Ovary (tissue), 9 donors: ENCODE data around the gene EEF2KMT. TPM values are rescaled to one million over a fixed set of nuclear protein-coding genes. Genes with fewer than 3 reads are reported as not detected.
"Not testable (repeated sequence)": the region's sequence is repeated elsewhere in the genome, so short reads cannot be mapped to it uniquely, and the experiment has no call there.

Experiments
- DNase-seq, 5 donors: peaks; one replicate each; pipeline ENCODE4 v3.0.0-alpha.2; 2019 to 2020
- H3K27ac ChIP-seq, 2 donors: fragments of 200-600 bp; one replicate each; pipeline versions ENCODE4 v1.5.1 to v1.8.0; 2019 to 2022
- H3K27me3 ChIP-seq: fragments of 200-600 bp; one replicate; pipeline ENCODE4 v1.8.0; 2022
- H3K36me3 ChIP-seq: fragments of 200-600 bp; sonication (generic); one replicate; pipeline ENCODE4 v1.5.1; 2019
- H3K4me1 ChIP-seq: one replicate; pipeline ENCODE4 v1.8.1; 2013; ENCODE audit warnings: mild to moderate bottlenecking, moderate library complexity; ENCODE audit not compliant: insufficient read depth
- H3K4me3 ChIP-seq: fragments of 200-600 bp; sonication (generic); one replicate; pipeline ENCODE4 v1.5.1; 2017
- H3K9me3 ChIP-seq, 2 donors: fragments of 200-600 bp in 1 of 2; sonication (generic) in 1 of 2; one replicate each; pipeline versions ENCODE4 v1.5.1 to v1.8.1; 2013 to 2019; ENCODE audit warnings: mild to moderate bottlenecking in 1 of 2, moderate library complexity in 1 of 2
- EP300 ChIP-seq: sonication (generic); formaldehyde crosslinking; IDR thresholded peaks from one replicate; pipeline ENCODE4 v1.6.1; 2017; ENCODE audit warnings: antibody characterized with exemption
- POLR2A ChIP-seq: fragments of 450-650 bp; IDR thresholded peaks from one replicate; pipeline ENCODE4 v1.6.1; 2017; ENCODE audit warnings: antibody characterized with exemption, mild to moderate bottlenecking, moderate library complexity
- WGBS, 3 donors: extraction: QIAGEN DNeasy Blood & Tissue Kit in 1 of 3; methylation state at CpG; one replicate each; pipeline versions ENCODE4 v1.1.5 to v1.1.7; 2013 to 2017; 5-methylcytosine and 5-hydroxymethylcytosine counted together
- intact Hi-C, 4 donors: fragments of 100-400 bp; cut with DNase I; formaldehyde crosslinking; loops; one replicate each; pipeline versions ENCODE4 v1.11.0 to v1.15.1; 2022 to 2023
- polyA plus RNA-seq, 2 donors: library from polyadenylated mRNA; stranded (reverse); fragments of 200-250 nt in 1 of 2; fragments of 350-450 nt in 1 of 2; fragmentation: Illumina TruSeq in 1 of 2; extraction: RNeasy Lipid Tissue Mini Kit (QIAGEN cat#74804) in 1 of 2; gene quantifications; one replicate each; pipeline ENCODE4 v1.2.3, GENCODE V29; 2013 to 2014
- total RNA-seq, 7 donors: library from RNA; depleted of rRNA in 2 of 7; stranded (reverse); fragments of >200 nt in 2 of 7; fragmentation: NEBNext Ultra II Directional in 3 of 7; extraction: Animal tissue kit (Norgen Biotek cat#: 25700) in 3 of 7; gene quantifications; one replicate each; pipeline versions ENCODE4 v1.1.0 to v1.2.4, GENCODE V29; 2016 to 2023
- TF ChIP-seq, protein P1 (sequence below), 3 donors: fragments of 450-650 bp in 2 of 3; fragments of 200-600 bp in 1 of 3; IDR thresholded peaks; one replicate each; pipeline versions ENCODE4 v1.5.1 to v1.8.0; 2016 to 2022; ENCODE audit warnings: antibody characterized with exemption in 3 of 3, mild to moderate bottlenecking in 1 of 3
- donor health status: DM: no; HTN: no; CAD: no; lungs with moderate emphysema.
- donor health status: DM: no; HTN: no; CAD: no.
- donor health status: Bipolar disorder and iron deficiency.
- donor health status: DM: yes; HTN: yes; CAD: no.
- donor health status: DM: no; HTN: no; CAD: no.
- donor health status: DM: yes; HTN: yes; CAD: no.

The EEF2KMT gene
- total and polyA plus RNA-seq, 9 donors, result 2.1 to 18.6 (median 9.3) TPM

DNA sequence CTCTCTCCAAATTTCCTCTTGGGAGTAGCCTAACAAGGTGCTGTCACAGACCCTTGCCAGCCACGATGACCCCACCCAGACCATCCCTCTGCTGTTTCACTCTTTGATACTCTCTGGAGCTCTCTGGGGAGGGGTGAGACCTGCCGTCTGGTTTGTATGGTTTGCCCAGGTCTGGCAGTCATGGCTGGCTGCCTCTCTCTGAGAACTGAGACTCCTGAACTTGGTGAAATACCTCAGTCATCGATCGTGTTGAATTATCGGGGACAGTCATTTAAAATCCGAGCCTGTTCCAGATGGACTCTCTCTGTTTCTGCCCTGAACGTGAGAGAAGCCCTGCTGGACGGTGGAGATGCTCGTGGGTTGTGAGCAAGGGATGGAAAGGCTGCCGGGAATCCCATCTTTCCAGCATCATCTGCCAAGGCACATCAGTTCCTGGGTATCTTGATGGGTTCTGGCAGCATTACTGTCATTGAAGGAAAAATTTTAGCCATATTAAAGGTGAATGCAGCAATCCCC lies 19.2 kb upstream of the EEF2KMT start:
- H3K4me1 ChIP-seq, H3K27me3 ChIP-seq, H3K9me3 ChIP-seq, DNase-seq, intact Hi-C loops, H3K4me3 ChIP-seq, H3K36me3 ChIP-seq: not testable (repeated sequence)
- peak overlapping the region in 1 of 2 donors; percentile 10 for H3K27ac ChIP-seq
- 23 to 43% (median 33%) methylated on average over 9 to 10 of the region's 10 CpGs for WGBS, 3 donors

DNA sequence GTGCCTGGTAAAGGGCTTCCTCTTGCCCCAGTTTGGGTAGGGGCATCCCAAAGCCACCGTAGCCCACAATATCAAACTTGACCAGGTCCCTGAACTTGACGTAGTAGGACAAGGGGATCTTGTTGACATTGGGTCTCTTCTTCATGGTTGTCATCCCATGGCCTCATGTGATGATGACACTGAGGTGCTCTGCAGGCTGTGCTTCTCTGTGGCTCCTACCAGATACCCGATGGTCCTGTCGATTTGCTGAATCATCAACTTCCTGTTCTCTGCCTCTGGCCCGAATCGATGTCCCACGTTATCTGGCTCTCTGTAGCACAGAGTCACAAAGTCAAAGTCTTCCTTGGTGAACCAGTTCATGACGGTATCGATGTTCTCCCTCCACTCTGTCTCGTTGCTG lies 13.3 kb upstream of the EEF2KMT start:
- H3K4me3 ChIP-seq, H3K9me3 ChIP-seq, H3K27ac ChIP-seq, H3K27me3 ChIP-seq, H3K36me3 ChIP-seq, H3K4me1 ChIP-seq, intact Hi-C loops, DNase-seq: not testable (repeated sequence)
- WGBS, 3 donors, result 83 to 91% (median 88%) methylated on average over 10 of the region's 10 CpGs

- TF ChIP-seq EP300 (no peak), POLR2A (no peak)
- TF ChIP-seq, protein P1, sequence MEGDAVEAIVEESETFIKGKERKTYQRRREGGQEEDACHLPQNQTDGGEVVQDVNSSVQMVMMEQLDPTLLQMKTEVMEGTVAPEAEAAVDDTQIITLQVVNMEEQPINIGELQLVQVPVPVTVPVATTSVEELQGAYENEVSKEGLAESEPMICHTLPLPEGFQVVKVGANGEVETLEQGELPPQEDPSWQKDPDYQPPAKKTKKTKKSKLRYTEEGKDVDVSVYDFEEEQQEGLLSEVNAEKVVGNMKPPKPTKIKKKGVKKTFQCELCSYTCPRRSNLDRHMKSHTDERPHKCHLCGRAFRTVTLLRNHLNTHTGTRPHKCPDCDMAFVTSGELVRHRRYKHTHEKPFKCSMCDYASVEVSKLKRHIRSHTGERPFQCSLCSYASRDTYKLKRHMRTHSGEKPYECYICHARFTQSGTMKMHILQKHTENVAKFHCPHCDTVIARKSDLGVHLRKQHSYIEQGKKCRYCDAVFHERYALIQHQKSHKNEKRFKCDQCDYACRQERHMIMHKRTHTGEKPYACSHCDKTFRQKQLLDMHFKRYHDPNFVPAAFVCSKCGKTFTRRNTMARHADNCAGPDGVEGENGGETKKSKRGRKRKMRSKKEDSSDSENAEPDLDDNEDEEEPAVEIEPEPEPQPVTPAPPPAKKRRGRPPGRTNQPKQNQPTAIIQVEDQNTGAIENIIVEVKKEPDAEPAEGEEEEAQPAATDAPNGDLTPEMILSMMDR (IDR thresholded peaks at IDR 0.05), result no peak
- Histone ChIP-seq H3K27ac (no peak overlapping the region), H3K27me3 (no peaks in the 10 kb centered on the region), H3K9me3 (no peaks in the 10 kb centered on the region), H3K4me3 (no peak overlapping the region), H3K4me1 (no peaks in the 10 kb centered on the region), H3K36me3 (no peaks in the 10 kb centered on the region)
- no peak for DNase-seq
- intact Hi-C loops, result no loop called here
- WGBS, 3 donors, result 90 to 94% (median 93%) methylated on average over 11 to 27 of the region's 27 CpGs
These were observed 11.0 kb upstream of the EEF2KMT start for GRCh38 chr16:5108505-5109158.

DNA sequence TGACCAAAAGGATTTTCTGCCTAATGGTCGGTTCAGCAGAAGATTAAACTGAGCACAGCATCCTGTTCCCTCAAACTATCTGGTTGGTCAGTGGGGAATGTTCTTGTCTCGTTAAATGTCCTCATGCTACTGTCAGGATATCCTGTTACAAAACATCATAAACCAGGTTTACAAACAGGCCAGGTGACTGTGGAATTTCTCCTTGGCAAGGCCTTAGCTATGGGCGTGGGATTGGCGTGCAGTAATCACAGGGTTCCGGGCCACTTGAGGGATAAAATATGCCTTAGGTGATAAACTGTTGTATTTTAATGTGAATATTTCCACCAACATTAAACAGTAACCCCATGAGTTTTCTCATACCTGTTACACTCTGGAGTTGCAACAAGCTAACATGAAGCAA lies 7.4 kb upstream of the EEF2KMT start:
- intact Hi-C loops, H3K9me3 ChIP-seq, H3K4me1 ChIP-seq, H3K36me3 ChIP-seq, H3K4me3 ChIP-seq, DNase-seq, H3K27me3 ChIP-seq, H3K27ac ChIP-seq: not testable (repeated sequence)
- WGBS, 3 donors, result 53 to 62% (median 55%) methylated on average over 4 to 5 of the region's 5 CpGs

DNA sequence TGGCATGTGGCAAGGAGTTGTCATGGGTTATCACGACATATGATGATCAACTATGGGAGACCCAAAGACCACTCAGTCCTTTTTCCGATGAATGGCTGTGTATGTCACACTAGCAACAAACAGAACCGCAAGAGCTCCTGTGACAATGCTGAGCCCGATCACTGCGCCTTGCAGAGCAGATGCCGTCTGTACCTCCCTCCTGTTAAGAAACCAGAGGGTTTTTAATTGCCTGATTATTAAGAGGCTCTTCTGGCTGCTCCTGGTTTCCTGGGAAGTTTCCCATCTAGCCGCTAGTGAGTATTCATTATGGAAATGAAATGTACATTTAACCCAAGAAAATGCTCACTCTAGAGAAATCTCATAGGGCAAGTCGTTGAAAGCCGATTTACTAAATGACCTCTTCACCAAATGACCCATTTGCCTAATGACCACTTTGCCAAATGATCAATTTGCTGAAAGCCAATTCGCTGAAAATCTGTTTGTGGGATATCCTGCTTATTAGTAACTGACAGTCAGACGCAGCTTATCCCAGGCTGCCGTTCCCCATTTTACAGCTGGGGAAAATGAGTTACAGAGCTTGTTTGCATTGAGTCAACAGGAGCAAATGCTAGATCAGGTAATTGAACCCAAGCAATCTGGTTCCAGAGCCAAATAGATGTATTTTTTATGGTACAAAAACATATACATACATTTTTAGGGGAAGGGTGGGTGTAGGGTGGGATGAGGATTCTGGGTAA lies 5.9 kb upstream of the EEF2KMT start:
- H3K9me3 ChIP-seq, H3K4me3 ChIP-seq, H3K27me3 ChIP-seq, H3K36me3 ChIP-seq, H3K27ac ChIP-seq, H3K4me1 ChIP-seq, intact Hi-C loops, DNase-seq: not testable (repeated sequence)
- 86 to 88% (median 86%) methylated on average over 12 of the region's 12 CpGs for WGBS, 3 donors

DNA sequence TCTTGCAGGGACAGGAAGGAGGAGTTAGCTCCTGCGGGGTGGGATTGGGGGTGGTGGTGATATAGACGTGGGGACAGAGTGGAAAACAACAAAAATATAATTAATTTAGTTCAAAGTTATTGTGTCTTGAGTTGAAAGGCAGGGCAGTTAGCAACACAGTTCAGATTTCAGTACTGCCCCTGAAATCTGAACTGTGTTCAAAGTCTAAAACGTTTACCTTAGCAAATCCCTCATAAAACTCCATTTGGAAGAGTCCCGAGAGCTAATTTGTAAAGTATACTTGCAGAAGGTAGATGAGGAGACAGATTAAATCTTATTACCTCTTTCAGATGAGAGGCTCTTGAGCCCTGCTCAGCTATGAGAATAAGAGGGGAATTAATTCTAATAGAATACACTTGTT lies 1.6 kb upstream of the EEF2KMT start:
- H3K4me3 ChIP-seq, H3K27me3 ChIP-seq, intact Hi-C loops, H3K4me1 ChIP-seq, DNase-seq, H3K9me3 ChIP-seq, H3K36me3 ChIP-seq: not testable (repeated sequence)
- 7 to 10% (median 9%) methylated on average over 4 of the region's 4 CpGs for WGBS, 3 donors
- peak overlapping the region in 1 of 2 donors; percentile 74 for H3K27ac ChIP-seq
